Activated CD4-positive, CD25-positive, alpha-beta regulatory T cell treated with anti-CD3 and anti-CD28 coated beads, Interleukin-2, amount 50 U/mL, for 16 hours (primary cell): Measurements from ENCODE around the gene BBOF1.
A peak's percentile ranks its signal among the peaks of the same experiment; 100 is the strongest.
"Not testable (repeated sequence)": the region's sequence is repeated elsewhere in the genome, so short reads cannot be mapped to it uniquely, and the experiment has no call there.

Experiments used
- DNase-seq: peaks from one replicate; pipeline ENCODE4 v3.0.0-alpha.2; 2020; ENCODE audit warnings: low read depth, low spot score

The BBOF1 gene

GRCh38 chr14:74018586-74019407 lies at the start of gene BBOF1, which contains the start of gene ENTPD5:
Gene BBOF1 (plus strand): TSS chr14:74019349. CDS start chr14:74019479, 130 bp downstream.
Gene ENTPD5 (minus strand): TSS chr14:74019288. CDS start chr14:73988102, 31,186 bp downstream.
- DNase-seq, result peak; percentile 71

- no peak for DNase-seq
Measured at GRCh38 chr14:73973497-73973896, 45.7 kb upstream of the BBOF1 start.

DNA sequence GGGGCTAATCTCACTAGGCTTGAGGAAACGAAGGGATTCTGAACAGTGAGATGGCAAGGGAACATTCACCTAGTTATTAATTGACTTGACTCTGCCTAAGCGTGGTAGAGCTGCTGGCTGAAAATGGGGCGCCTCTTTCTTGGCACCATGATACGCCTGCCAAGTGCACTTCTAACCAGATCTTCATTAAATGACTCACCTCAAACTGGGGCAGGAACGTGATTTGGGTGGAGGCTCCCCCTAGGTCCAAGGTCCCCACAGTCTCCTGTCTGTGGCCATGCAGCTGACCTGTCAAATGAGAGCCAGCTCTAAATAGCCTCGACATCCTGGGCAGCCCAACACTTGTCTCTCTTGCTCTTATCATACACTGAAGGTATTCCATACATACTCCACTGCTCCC lies 43.0 kb upstream of the BBOF1 start:
- DNase-seq, result no peak

DNA sequence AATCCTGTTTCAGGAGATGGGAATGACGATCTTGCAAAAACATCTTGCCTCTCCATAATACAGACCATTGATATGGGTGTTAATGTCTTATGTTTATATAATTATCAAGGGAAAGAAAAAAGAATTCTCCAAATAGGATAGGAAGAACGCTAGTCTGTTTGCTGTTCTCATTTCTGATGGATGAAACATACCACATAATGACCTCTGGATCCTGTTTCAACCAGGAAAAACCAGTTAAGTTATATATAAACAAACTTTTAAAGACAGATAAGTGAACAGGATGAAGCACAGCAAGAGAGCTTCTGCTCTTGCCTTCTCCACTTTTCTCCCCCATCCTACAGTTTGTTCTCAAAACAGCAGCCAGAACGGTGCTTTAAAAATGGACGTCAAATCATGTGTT lies 41.3 kb upstream of the BBOF1 start:
- no peak for DNase-seq

DNA sequence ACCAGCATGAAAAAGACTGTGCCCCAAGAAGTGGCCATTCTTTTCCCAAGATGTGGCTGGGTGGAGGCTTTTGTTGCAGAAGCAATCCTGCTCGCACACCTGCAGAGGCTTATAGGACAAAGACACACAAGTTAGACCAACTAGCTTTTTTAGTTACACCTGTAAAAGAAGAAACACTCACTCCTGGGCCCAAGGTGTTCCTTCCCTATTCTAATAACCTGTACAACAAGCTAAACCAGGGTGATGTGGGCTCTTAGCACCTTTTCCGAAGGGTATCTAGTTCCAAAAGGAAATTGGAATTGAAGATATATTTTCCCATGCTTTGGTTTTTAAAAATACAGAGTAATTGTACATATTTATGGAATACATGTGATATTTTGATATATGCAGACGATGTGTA lies 31.1 kb upstream of the BBOF1 start:
- DNase-seq, result no peak

- DNase-seq, result not testable (repeated sequence)
Measured at GRCh38 chr14:73988656-73989055, 30.5 kb upstream of the BBOF1 start.

DNA sequence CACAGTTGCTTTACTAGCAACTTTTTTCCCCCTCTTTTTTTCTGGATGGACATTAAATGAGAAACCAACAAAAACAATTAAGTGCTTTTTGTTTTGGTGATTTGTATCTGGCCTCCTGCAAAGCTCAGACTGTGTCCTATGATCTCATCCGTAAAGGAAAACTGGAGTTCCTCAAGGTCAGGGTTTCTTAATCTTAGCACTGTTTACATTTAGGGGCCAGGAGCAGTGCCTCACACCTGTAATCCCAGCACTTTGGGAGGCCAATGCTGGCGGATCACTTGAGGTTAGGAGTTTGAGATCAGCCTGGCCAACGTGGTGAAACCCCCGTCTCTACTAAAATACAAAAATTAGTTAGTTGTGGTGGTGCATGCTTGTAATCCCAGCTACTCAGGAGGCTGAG lies 28.1 kb upstream of the BBOF1 start:
- DNase-seq, result no peak

DNA sequence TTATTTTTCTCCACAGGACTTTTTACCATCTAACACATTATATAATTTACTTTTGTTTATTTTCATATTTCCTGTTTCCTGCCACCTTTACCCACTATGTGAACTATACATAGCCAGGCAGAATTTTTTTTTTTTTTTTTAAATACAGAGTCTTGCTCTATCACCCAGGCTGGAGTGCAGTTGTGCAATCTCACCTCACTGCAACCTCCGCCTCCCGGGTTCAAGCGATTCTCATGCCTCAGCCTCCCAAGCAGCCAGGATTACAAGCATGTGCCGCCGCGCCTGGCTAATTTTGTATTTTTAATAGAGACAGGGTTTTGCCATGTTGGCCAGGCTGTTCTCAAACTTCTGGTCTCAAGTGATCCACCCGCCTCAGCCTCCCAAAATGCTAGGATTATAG lies 24.2 kb upstream of the BBOF1 start:
- DNase-seq, result not testable (repeated sequence)

DNA sequence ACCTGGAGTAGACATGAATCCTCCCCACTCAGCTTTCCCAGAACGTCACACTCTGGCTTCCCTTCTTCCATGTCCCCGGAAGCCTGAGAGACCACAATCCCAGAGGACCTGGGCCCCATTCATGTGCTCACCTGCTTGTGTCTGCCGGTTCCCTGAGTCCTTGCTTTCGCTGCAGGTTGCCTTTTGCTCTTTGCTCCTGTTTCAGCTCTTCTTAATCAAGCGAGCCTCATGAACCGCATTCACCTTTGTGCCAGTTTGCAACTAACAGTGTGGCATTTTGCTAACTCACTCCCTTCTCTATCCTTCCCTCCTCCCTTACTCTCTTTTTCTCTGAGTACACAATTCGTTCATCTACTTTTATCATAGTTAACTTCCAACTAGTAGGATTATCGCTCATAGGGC lies 23.2 kb upstream of the BBOF1 start:
- DNase-seq, result no peak

GRCh38 chr14:73996731-73997107 lies 22.4 kb upstream of the BBOF1 start:
- DNase-seq, result no peak

DNA sequence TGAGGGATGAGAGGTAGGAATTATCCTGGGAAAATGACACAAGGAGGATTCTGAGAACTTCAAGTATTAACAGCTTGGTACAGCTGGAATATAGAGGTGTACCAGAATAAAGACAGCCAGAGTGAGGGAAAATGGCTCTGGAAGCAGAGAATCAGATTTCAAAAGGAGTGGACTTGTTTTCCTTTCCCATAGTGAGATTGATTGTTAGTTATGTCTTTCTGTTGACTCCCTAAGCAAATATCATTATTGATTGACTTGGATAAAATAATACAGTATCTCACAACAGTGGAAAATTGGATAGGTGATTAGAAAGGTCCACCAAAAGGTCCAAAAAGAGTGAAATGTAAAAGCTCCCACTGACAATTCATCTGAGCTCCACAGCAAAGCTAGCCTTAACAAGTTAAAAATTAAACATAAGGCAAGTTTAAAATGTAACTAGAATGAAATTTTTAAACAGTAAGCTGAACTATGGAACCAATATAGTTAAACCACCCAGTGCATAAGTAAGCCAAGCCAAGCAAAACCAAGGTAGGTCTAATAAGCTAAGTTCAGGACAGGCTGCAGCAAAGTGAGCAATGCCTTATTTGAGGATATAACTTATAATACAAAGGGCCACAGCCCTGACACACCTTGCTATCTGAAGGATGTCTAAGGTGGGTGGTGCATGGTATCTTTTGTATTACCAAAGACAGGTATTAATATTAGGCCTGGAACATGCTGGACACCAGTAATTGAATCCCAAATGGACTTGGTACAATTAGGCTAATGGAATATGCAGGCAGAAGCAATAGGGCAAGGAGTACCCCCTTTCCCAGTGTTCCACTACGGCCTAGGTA lies 21.8 kb upstream of the BBOF1 start:
- no peak for DNase-seq

GRCh38 chr14:73997944-73998447 lies 21.2 kb upstream of the BBOF1 start:
- no peak for DNase-seq

GRCh38 chr14:73998726-73999125 lies 20.4 kb upstream of the BBOF1 start:
- no peak for DNase-seq

DNA sequence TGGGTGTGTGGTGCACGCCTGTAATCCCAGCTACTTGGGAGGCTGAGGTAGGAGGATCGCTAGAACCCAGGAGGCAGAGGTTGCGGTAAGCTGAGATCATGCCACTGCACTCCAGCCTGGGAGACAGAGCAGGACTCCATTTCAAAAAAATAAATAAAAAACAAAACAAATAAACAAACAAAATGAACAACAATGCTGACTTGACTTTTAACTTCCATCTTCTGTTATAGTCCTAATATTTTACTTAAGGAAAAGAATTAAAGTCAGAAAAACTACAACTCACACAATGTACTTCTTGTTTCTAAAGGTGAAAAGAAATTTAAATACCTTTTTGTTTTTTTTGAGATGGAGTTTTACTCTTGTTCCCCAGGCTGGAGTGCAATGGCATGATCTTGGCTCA lies 13.5 kb upstream of the BBOF1 start:
- DNase-seq, result not testable (repeated sequence)

DNA sequence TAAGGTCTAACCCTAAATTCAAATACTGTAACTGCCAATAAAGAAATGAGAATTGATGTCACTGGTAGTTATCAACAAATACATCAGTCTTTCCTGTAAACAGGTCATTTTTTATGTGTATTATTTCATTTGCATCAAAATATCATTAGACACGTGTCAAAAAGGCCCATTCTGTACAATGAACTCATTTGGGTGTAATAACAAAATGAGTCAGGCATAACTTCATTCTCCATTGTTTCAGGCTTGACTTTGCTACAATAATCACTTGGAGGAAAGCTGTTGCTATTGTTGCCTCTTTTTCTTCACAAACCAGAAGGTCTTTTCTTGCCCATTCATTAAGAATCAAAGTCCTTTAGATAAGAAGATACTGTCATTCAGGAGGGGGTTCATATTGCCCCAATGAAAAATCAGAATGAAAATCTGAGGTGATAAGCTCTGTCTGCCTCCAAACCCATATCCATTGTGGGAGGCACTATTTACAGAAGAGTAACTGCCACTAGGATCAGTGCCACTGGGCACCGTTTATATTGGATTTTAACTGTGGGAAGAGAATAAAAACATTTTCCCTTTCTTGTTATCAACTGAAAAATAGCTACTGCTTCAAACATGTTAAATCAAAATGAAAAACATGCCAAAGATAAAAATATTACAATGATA lies 10.2 kb upstream of the BBOF1 start:
- no peak for DNase-seq

DNA sequence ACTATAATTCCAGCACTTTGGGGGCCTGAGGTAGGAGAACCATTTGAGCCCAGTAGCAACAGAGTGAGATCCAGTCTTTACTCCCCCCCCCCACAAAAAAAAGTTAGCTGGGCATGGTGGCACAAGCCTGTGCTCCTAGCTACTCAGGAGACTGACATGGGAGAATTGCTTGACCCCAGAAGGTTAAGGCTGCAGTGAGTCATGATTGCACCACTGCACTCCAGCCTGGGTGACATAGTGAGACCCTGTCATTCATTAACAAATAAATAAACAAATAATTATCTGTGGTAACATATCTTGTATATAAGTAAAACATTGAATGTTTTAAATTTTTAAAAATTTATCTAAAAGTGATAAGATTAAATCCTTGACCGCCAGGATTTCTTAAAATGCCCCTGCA lies 4.8 kb upstream of the BBOF1 start:
- DNase-seq, result no peak

- DNase-seq, result no peak
Measured at GRCh38 chr14:74015176-74015575, 4.0 kb upstream of the BBOF1 start.

DNA sequence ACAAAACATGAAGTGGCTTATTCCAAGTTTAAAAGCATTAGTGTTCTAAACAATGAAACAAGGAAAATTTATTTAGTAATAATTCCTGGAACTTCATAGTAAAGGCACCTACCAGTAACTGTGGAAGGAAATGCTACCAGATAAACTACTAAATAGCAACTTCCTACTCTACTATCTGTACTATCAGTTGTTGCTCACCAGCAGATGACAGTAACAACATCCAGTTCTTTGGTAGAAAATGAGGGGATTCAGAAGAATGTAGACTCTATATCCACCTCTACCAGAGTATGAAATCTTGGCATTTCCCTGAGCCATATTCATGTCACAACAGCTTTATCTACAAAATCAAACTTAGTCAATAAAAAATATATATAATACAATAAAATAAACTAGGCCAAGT lies 3.2 kb upstream of the BBOF1 start:
- no peak for DNase-seq

DNA sequence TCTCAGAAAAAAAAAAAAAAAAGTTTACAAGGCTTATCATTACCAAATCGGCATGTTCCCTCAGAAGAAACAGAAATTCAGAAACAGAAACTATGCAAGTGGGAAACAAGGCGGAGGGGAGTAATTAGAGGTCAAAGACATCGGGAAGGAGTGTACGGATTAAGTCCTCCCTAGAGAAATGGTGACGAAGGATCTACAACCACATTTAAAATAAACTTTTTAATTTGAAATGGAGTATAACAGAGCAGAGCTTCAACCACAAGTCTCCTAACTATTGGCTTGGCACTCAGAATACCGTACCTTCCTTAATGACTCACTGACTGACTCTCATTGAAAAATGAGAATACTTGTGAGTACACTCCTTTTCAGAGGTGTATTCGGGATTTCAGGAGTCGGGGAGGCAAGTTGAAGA lies 969 bp upstream of the BBOF1 start:
- DNase-seq, result no peak

DNA sequence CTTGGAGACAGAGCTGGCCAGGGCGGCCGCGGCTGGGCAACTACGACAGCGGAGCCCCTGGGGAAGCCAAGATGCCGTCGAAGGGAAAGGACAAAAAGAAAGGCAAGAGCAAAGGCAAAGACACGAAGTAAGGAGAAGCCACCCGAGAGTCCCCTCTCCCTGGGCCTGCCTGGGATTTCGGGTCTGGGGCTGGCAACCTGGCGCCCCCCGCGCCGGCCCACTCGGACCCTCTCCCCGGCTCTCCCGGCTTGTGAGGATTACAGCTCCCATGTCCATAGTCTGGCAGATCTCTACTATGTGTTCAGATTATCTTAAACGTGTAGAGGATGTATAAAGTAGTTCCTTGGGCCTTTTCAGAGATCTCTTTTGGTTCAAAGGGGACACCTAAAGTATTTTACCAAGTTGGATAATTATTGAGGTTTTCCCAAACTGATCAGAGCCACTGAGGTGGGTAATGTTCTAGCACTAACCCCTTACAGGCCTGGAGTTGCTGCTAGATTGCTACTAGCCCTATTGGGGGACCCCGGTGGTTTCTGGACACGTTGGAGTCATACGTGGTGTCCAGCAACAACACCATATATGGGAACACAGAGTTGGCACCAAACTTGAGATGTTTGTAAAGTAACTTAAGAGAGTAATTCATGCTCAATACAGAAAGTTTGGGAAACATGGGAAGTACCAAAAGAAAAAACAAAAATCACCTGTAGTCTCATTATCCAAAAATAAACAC lies 424 bp downstream of the BBOF1 start:
- DNase-seq, result no peak

- DNase-seq, result no peak
Measured at GRCh38 chr14:74022346-74022745, 3.2 kb downstream of the BBOF1 start.
